ENCODE measurements around the gene MPL. TPM values are rescaled to one million over a fixed set of nuclear protein-coding genes. Genes with fewer than 3 reads are reported as not detected.
A peak's percentile ranks its signal among the peaks of the same experiment; 100 is the strongest.

The MPL gene
- total and polyA plus RNA-seq, 2 of the 8 experiments (the other 6 are each of a cell fraction or from before 2014, with no cell fraction given), result 0.08 TPM; not detected in 1

DNA sequence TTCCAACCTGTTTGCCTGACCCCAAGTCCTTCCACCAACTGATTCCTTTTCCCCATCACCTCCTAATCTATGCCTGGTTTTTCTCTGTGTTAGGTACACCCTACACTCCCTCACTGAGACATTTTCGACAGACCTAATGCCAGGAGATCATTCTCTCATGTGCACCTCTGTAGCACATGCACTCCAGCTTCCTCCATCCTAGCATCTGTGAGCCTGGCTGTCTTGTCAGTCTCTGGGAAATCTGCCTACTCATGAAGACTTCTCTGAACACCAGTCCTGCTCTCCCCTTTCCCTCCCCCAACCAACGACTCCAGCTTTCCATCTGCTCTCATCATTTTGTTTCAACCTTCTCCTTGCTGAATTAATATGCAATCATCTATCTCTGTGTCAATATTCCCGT lies 51.0 kb downstream of the MPL start:
- H3K79me2 ChIP-seq (ENCODE audit: control insufficient read depth in 1 of 2, insufficient read depth in 2 of 2, low read length in 2 of 2), result peaks cover 7 to 20% of the 10 kb centered on the region in 2 experiments; a peak in 3 of 4 replicates
- H4K5ac ChIP-seq (ENCODE audit: insufficient read length, low read depth, low read length), result no peak overlapping the region
- no peak overlapping the region; the same call in 1 of the 2 replicates for H4K8ac ChIP-seq (ENCODE audit: extremely low read depth, insufficient read depth, low read length)
- POLR2A ChIA-PET (ENCODE audit: partially characterized antibody), result interaction anchor here (0.7 to 5.2 kb wide), 13 partner anchors 8 to 170 kb away, joined by 3 to 38 read pairs (median 4); partner anchors contain the start of genes CDC20 and ELOVL1
- H3K27me3 ChIP-seq (replicated peaks in 1 of 4; ENCODE audit: control insufficient read depth in 3 of 4, extremely low read depth in 1 of 4, insufficient read depth in 3 of 4, low read length in 3 of 4), result no peaks in the 10 kb centered on the region
- H2AK5ac ChIP-seq (ENCODE audit: low read depth, low read length), result no peak overlapping the region
- peaks cover 3% of the 10 kb centered on the region for H3K23me2 ChIP-seq (ENCODE audit: low read depth, low read length)
- H3K9me3 ChIP-seq (ENCODE audit: insufficient read depth in 2 of 2, low read depth in 1 of 2, low read length in 1 of 2), result no peaks in the 10 kb centered on the region
- no peak overlapping the region for H2BK15ac ChIP-seq (ENCODE audit: low read length)
- CTCF ChIA-PET (ENCODE audit: partially characterized antibody), result interaction anchor here (0.6 to 1.9 kb wide), 8 partner anchors 12 to 145 kb away, joined by 3 to 6 read pairs (median 3); partner anchors contain the start of gene ELOVL1
- no peak for FAIRE-seq
- no peak overlapping the region for H2AFZ ChIP-seq (ENCODE audit: low read length)
- peak overlapping the region in 3 of 4 experiments; percentile 78 to 87 (median 83); a peak in 7 of 8 replicates for H3K4me3 ChIP-seq (ENCODE audit: extremely low read depth in 1 of 4, insufficient read depth in 2 of 4, low read depth in 3 of 4, low read length in 4 of 4)
- no peak overlapping the region for H3K18ac ChIP-seq (ENCODE audit: extremely low read depth, low read length)
- H2BK20ac ChIP-seq (ENCODE audit: low read length), result no peak overlapping the region
- 78% methylated on average over 3 of the region's 3 CpGs; no CpG with 5 or more reads in 1 of the 2 experiments for WGBS, 2 experiments (ENCODE audit: extremely low coverage in 1 of 2, insufficient coverage in 1 of 2, insufficient read length in 1 of 2, insufficient replicate concordance in 2 of 2, low coverage in 1 of 2, low lambda C conversion rate in 2 of 2, missing lambda C conversion rate in 1 of 2)
- no peak overlapping the region for H3K4ac ChIP-seq (replicated peaks; ENCODE audit: insufficient read length, low read depth, low read length)
- no peak overlapping the region for H3K23ac ChIP-seq (ENCODE audit: insufficient read length)
- H4K20me1 ChIP-seq (replicated peaks in 1 of 2; ENCODE audit: control insufficient read depth in 1 of 2, insufficient read depth in 2 of 2, low read length in 2 of 2), result peaks cover 1 to 4% of the 10 kb centered on the region in 2 experiments
- H3K56ac ChIP-seq (replicated peaks; ENCODE audit: insufficient read length, low read depth, low read length), result no peak overlapping the region
- H4K91ac ChIP-seq (replicated peaks; ENCODE audit: insufficient read length, low read length), result no peak overlapping the region
- H2BK5ac ChIP-seq (ENCODE audit: low read depth, low read length), result no peak overlapping the region
- no peak for TF ChIP-seq BCL11A (IDR thresholded peaks at IDR 0.05; ENCODE audit: low read depth in 2 of 2, low read length in 2 of 2)
- TF ChIP-seq SAP30 (IDR thresholded peaks at IDR 0.05; ENCODE audit: insufficient read depth, insufficient replicate concordance, low read length), result no peak
- no peak overlapping the region for H3K14ac ChIP-seq (ENCODE audit: insufficient read length)
- peaks cover 2% of the 10 kb centered on the region; the same call in 1 of the 2 replicates for H3K79me1 ChIP-seq (ENCODE audit: low read depth, low read length)
- peaks cover 7 to 44% (median 30%) of the 10 kb centered on the region in 4 experiments for H3K36me3 ChIP-seq (ENCODE audit: control insufficient read depth in 2 of 4, insufficient read depth in 4 of 4, low read length in 3 of 4)
- peak overlapping the region; percentile 78 to 92 for H3K4me2 ChIP-seq (ENCODE audit: insufficient read depth in 1 of 2, low read depth in 2 of 2, low read length in 2 of 2)
- peaks cover 0 to 8% (median 4%) of the 10 kb centered on the region in 4 experiments; a peak in 4 of 7 replicates for H3K4me1 ChIP-seq (replicated peaks in 1 of 4; ENCODE audit: control insufficient read depth in 3 of 4, insufficient read depth in 4 of 4, low read length in 3 of 4)
- peak overlapping the region in 2 of 4 experiments; percentile 68 to 82; a peak in 3 of 7 replicates for H3K9ac ChIP-seq (replicated peaks in 1 of 4; ENCODE audit: extremely low read depth in 1 of 4, low read depth in 3 of 4, low read length in 3 of 4)
- no peak overlapping the region for H3K27ac ChIP-seq (ENCODE audit: low read depth, low read length)
- H2BK120ac ChIP-seq (replicated peaks; ENCODE audit: low read depth, low read length), result no peak overlapping the region
- no peak for DNase-seq (ENCODE audit: low read depth in 1 of 2, low spot score in 2 of 2)
- no peak overlapping the region for H2BK12ac ChIP-seq (ENCODE audit: low read depth, low read length)
